HG02973 (cell line): Measurements from ENCODE around the gene CD81.

Experiments
- ATAC-seq: cut with Tn5 transposase; IDR thresholded peaks from one replicate; pipeline ENCODE4 v1.9.1; 2021; ENCODE audit warnings: moderate library complexity; ENCODE audit not compliant: unreplicated experiment

The CD81 gene

DNA sequence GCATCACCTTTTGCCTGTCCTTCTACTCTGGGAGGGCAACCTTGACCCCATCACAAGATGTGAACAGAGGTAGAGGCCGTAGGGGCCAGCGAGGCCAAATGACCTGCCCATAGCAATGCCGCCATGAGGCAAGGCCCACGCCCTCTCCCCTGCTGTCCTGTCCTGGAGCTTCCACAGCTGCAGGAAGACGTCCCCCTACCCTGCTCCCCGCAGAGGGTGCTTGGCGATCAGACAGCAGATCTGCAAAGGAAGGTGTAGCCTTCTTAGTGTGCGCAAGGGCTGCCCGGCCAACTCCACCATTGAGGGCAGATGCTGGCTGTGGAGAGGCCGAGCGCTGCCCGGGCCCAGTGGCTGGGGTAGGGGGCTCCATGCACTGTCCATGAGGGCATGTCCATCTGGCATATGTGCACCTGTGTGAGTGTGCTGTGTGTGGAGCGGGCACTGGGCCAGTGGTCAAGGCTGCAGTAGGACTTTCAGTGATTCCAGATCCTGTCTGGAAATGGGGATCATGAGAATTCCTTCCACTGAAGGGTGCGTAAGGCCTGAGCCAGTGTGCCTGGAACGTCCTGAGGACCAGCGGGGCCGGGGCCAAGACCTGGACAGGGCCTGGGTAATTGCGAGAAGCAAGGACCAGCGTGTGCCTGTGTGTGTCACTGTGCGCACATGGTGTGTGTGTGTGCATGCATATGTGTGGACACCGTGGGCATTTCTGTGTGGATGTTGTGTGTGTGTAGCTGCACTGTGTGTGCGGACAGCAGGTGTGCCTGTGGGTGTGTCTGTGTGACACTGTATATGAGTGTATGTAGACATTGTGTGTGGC is 56.2 kb downstream of the CD81 start:
- ATAC-seq, result no peak

DNA sequence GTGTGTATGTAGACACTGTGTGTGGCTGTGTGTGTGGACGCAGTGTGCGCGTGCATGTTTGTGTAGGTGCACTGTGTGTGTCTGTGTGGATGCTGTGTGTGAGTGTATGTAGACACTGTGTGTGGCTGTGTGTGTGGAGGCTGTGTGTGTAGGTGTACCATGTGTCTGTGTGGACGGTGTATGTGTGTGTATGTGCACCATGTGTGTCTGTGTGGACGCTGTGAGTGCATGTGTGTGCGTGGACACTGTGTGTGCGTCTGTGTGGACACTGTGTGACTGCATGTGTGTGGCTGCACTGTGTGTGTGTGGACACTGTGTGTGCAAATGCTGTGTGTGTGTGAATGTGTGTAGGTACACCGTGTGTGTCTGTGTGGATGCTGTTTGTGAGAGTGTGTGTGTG is 56.9 kb downstream of the CD81 start:
- no peak for ATAC-seq

DNA sequence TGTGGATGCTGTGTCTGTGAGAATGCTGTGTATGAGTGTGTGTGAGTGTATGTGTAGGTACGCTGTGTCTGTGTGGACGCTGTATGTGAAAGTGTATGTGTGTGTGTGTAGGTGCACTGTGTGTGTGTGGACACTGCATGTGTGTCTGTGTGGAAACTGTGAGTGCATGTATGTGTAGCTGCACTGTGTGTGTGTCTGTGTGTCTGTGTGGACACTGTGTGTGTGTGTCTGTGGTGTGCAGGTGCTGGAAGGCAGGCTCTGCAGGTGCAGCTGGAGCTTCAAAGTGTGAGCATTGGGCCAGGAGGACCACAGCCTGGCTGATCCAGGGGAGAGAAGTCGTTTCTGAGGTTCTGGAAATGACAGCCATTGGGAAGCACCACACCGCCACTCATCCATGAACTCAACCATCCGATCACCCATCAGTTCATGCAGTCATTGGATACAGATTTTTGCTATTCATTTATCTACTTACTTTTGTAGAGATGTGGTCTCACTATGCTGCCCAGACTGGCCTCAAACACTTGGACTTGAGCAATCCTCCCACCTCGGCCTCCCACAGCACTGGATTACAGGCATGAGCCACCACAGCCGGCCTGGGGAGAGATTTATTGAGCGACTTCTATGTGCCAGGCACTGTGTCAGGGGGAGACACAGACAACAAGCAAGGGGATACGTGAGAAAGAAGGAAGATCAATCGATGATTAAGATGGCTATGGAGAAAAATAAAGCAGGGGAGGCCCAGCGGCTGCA is 57.6 kb downstream of the CD81 start:
- ATAC-seq, result no peak

DNA sequence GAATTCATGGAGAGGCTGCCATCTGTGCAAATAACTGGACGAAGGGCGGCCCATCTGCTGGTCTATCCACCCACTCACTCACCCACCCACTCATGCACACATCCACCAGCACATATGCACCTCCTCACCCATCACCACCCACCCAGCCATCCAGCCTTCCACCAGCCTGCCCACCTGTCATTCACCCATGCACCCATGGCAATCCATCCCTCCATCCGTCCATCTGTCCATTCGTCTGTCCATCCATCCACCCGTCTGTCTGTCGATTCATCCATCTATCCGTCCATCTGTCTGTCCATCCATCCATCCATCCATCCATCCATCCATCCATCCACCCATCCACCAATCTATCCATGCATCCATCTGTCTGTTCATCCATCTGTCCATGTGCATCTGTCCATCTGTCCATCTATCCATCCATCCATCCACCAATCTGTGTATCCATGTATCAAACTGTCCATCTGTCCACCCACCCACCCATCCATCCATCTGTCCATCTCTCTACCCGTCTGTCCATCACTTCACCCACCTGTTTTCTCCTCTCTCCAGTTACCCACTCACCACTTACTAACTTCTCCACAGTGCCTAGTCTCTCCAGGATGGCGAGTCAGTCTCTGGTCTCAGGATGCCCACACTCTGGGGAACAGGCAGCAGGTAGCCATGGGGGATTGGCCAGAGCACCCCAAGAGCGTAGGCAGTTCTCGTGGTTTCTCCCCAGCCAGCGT is 58.3 kb downstream of the CD81 start:
- ATAC-seq, result no peak

DNA sequence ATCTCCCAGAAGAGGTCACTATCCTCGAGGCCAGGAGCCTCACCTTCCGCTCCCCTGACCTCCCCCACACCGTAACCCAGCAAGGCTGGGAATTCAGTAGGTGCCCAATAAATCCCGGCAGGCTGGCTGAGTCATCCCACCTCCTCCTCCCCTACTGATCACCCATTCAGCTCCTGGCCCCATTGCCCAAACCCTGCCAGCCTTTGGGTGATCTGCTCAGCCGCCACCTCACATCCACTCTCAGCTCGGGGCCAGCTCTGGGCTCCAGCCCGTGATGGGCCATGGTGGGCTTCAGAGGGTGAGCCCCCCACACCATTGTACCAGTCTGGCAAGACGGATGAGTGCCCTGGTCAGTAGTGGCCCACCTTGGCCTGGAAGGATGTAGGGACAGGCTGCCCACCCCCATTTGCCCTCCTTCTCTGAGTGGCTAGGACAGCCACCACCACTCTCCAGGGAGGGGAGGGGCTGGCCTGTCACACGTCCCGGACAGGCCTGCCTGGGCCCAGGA is 59.0 kb downstream of the CD81 start:
- ATAC-seq, result no peak

DNA sequence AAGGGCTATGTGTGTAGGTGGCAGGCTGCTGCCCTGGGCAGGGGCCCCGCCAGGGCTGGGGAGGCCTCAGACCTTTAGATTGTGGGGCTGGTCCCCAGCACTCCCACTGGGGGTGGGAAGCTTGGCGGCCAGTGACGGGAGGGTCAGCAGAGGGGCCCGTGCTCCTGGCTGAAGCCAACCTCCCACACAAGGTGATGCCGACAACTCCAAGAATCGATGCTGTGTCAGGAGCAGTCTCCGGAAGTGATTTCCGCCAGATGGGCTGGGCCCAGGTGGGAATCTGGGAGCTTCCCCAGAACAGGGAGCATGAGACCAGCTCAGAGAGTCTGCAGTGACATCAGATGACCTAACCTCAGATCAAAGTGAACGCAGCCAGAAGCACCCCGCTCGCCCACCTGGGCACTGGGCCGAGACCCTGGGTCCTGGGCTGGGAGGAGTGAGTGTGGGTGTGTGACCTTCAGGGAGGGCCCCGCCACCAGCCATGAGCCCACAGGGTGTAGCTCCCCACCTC is 59.5 kb downstream of the CD81 start:
- no peak for ATAC-seq

DNA sequence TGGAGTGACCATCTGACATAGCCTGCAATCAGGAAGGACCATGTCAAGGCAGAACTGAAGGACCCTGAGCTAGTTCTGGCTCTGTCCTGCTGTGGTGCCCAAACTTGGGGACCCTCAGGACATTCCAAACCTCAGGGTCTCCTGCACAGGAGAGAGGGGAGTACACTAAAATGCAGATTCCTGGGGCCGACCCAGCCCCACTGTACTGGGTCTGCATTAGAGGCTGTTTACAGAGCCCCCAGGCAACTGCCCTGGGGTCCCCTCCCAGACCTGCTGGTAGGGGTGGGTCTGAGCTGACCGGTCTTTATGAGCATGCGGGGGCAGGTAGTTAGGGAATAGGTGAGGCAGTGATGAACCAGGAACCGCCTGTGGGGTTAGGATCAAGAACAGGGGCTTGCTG is 60.4 kb downstream of the CD81 start:
- no peak for ATAC-seq

DNA sequence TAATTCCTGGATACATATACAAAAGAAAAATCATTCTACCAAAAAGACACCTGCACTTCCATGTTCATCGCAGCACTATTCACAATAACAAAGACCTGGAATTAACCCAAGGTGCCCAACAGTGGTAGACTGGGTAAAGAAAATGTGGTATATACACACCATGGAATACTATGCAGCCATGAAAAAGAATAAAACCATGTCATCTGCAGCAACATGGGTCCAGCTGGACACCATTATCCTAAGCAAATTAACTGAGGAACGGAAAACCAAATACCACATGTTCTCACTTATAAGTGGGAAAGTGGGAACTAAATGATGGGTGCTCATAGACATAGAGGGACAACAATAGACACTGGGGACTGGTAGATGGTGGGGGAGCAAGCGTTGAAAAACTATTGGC is 62.7 kb downstream of the CD81 start:
- no peak for ATAC-seq

DNA sequence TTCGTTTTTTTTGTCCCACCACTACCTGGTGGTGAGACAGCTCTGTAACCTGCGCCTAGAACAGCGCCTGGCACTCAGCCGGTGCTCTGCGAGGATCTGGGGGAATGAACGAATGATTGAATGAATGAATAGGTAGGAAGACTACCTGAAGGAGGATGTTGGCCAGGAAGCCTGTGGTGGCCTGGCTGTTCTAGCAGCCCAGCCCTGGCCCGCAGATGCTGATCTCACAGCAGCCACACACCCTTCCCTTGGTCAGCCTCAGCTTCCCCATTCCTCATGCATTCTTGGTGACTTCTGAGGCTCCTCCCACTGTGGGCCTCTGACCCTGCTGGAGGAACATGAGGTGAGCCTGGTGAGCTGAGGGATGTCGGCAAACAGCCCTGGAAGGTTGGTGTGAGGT is 63.5 kb downstream of the CD81 start:
- ATAC-seq, result no peak

DNA sequence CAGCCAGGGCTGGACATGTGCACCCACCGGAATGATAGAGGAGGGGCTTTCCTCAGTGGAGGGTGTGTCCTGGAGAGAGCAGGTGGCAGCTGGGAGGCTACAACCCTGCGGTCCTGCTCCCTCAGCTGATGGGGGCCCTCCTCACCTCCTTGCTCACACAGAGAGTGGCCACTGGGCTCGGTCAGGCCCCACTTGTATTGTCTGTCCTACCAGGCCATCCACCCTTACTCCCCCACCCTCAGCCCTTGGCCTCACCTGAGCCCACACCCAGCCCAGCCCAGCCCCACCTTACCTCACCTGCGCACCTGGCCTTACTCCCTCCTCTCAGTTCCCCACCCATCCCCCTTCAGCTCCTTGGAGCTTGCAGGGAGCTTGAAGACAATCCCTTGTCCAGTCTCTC is 64.1 kb downstream of the CD81 start:
- no peak for ATAC-seq

DNA sequence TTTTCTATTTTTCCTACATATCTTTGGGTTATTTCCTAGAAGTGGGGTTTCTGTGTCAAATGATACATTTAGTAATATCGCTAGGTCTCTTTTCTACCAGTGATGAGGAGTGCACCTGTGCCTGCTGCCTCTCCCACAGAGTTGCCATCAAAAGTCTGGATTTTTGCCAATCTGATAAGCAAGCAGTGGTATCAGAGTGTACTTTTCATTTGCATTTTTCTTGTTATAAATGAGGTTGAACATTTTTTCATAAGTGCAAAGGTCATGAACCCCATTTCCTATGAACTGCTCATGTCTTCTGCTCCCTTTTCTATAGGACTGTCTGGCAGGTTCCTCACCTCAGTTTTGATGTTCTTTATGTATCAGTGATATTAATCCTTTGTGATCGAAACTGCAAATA is 65.5 kb downstream of the CD81 start:
- no peak for ATAC-seq

DNA sequence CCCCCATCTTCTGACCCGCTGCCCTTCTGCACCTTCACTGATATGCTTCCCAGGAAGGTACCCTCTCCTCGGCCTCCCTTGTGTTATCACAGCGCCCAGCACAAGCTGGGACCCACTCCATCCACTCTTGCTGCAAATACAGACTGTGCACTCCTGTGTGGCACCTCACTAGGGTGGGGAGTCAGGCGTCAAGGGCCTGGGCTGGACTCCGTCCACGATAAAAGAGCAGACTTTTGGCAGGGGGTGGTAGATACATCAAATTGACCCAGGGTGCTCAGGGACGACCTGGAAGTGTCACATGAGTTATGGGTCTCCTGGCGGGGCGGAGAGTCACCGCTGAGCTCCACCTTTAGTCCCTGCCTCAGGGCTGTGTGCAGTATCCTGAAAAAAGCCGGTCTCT is 66.3 kb downstream of the CD81 start:
- ATAC-seq, result no peak

DNA sequence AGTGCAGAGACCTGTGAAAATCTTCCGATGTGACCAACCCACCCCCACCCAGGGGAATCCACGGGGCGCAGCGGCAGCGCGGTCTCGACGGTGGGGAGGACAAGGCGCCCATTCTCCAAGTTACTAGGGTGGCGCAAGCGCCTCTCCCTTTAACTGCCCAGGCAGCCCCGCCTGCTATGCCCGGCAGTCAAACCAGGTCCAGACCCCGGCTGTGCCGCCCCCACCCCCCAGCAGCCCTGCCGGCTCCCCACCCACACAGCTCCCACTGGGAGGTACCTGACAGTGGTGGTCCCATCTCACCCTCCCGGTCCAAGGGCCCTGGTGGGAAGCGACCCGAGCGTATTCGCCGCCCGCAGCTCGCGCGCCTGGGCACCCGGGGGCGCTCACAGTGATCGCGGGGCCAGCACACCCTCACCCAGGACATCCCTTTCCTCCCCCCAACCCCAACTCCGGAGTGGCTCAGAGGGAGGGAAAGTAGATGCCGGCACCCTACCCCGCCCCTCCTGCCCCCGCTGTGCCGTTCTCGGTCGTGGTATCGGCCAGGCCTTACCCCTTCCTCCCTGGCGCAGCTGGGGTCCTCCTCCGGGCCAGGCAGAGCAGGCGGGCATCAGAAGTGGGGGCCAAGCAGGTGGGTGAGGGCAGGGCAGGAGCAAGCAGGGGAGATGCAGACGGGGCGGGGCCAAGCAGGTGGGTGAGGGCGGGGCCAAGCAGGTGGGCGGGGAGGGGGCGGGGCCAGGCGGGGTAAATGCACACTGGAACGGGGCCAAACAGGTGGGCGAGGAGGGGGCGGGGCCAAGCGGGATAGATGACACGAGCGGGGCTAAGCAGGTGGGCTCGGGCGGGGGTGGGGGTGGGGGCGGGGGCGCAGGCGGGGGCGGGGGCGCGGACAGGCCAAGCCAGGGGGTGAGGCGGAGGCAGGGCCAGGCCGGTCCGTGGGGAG is 67.0 kb downstream of the CD81 start, which contains the start of gene TRPM5:
Gene TRPM5, minus strand, starts transcription at position 634 of the 940 bp plus-strand sequence. CDS start 21,478 bp downstream, outside the sequence.
- ATAC-seq, result no peak

DNA sequence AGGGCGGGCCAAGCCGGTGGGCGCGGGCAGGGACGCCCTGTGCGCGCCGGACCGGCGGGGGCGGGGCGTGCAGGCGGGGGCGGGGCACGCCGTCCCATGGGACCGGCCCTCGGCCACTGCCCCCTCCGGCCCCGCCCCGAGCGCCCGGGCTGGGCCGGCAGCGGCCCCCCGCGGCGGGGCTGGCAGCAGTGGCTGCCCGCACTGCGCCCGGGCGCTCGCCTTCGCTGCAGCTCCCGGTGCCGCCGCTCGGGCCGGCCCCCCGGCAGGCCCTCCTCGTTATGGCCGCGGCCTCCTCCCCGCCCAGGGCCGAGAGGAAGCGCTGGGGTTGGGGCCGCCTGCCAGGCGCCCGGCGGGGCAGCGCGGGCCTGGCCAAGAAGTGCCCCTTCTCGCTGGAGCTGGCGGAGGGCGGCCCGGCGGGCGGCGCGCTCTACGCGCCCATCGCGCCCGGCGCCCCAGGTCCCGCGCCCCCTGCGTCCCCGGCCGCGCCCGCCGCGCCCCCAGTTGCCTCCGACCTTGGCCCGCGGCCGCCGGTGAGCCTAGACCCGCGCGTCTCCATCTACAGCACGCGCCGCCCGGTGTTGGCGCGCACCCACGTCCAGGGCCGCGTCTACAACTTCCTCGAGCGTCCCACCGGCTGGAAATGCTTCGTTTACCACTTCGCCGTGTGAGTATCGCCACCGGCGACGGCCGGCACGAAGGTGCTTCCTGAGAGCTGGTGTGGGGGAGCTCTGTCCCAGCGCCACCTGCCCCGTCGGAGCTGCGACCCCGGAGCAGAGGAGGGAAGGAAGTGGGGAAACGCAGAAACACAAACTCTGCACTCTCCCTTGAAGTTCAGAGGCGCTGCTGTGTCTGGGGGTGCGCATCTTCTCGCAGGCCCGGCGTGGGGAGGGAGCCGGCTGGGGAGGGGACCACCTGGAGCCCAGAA is 68.0 kb downstream of the CD81 start, which contains the start of gene KCNQ1:
Gene KCNQ1, plus strand, starts transcription at position 188 of the 925 bp plus-strand sequence. Its CDS starts 91 bp downstream, at position 279.
- ATAC-seq, result no peak

DNA sequence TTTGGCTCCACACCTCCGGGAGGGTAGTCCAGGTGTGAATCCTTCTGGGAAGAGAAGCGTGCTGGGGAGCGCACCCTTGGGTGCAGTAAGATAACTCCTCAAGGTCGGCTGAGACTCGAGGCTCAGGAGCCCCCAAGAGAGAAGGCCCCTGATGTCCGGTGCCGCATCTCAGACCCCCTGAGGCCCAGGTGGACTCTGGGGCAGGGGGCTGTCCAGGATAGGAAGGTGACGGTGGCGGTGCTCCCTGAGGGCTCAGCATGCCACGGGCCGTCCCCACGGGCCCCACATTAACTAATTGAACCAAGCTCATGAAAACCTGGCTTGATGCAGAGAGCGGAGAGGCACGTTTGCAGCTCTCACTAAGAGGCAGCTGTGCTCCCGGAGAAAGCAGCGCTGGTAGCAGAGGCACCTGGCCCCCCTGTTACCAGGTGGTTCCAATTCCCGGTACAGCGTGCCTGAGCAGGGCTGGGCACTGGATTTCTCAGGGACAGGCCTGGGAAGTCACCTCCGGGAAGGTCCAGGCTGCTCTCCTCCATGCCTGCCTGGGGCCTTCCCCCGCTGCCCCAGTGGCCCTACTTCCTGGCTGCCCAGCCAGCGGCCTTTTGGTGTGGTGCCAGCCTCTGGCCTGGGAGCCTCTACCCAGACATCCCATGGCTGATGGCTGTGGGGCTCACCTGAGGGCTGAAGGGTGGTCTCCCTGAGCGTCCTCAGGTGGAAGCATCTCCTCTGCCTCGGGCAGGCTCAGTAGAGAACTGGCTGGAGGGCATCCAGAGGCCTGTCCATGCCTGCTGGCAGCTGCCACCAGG is 68.8 kb downstream of the CD81 start:
- ATAC-seq, result no peak

DNA sequence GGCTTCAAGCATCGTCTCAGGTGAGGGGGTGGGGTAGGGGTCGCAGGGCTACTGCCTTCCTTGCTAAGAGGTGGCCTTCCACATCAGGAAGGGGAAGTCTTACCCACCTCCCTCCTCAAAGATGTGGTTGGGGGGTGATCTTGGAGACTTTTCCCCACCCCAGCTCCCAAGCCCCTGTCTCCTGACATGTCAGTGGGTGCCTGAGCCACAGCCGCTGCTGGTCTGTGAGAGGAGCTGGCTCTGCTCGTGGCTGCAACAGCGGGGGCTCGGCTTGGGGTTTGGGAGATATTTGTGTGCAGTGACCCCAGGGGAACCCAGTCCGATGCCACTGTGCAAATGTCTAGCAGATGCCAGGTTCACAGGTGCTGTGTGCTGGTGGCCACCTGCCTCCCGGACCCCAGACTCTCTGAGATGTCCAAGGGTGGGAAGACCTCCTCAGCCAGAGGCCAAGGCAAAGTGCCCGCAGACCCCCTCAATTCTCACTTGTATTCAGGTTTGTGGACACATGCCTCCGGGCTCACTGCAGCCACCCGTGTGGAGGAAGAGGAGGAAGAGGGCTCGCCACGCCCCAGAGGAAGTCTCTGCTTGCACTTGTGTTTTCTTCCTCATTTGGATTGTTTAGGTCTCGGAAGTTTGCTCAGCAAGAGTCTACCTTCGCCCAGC is 69.6 kb downstream of the CD81 start:
- no peak for ATAC-seq
